Natural killer cell (primary cell): ENCODE results near the gene EYS. TPM values are rescaled to one million over a fixed set of nuclear protein-coding genes. Genes with fewer than 3 reads are reported as not detected.

ENCODE experiments used
- ATAC-seq, 3 donors: fragments of 150-1000 bp in 2 of 3; fragments of 200-7000 bp in 1 of 3; cut with Tn5 transposase; 1 replicate in 1 of 3; 2 replicates in 2 of 3; pipeline ENCODE4 v1.10.0; 2021; ENCODE audit warnings: mild to moderate bottlenecking in 2 of 3, moderate library complexity in 2 of 3
- DNase-seq, 2 donors: peaks; one replicate each; pipeline versions ENCODE4 v3.0.0 to v3.0.0-alpha.2; 2013 to 2021; ENCODE audit warnings: mixed read lengths in 1 of 2
- H3K27ac ChIP-seq: one replicate; pipeline ENCODE4 v1.5.1; 2013; ENCODE audit warnings: mild to moderate bottlenecking, low read length
- H3K27me3 ChIP-seq: one replicate; pipeline ENCODE4 v1.6.1; 2013; ENCODE audit warnings: low read length; ENCODE audit not compliant: control insufficient read depth, insufficient read depth
- H3K36me3 ChIP-seq: one replicate; pipeline ENCODE4 v1.6.1; 2013; ENCODE audit warnings: low read length; ENCODE audit not compliant: control insufficient read depth, insufficient read depth
- H3K4me1 ChIP-seq: one replicate; pipeline ENCODE4 v1.6.1; 2013; ENCODE audit warnings: low read length; ENCODE audit not compliant: control insufficient read depth, insufficient read depth
- H3K4me3 ChIP-seq: one replicate; pipeline ENCODE4 v1.5.1; 2013; ENCODE audit warnings: low read length
- H3K9me3 ChIP-seq: one replicate; pipeline ENCODE4 v1.6.1; 2013; ENCODE audit warnings: low read length; ENCODE audit not compliant: control insufficient read depth, insufficient read depth
- H3K27ac Mint-ChIP-seq, 2 donors: one replicate each; pipeline ENCODE4 v1.8.0; 2022; ENCODE audit warnings: mild to moderate bottlenecking in 2 of 2, mixed read lengths in 2 of 2, moderate library complexity in 1 of 2
- H3K27me3 Mint-ChIP-seq, 2 donors: one replicate each; pipeline ENCODE4 v1.8.0; 2022; ENCODE audit warnings: low read depth in 2 of 2, mixed read lengths in 2 of 2
- H3K36me3 Mint-ChIP-seq: one replicate; pipeline ENCODE4 v1.8.0; 2022; ENCODE audit warnings: mixed read lengths
- H3K4me1 Mint-ChIP-seq, 2 donors: one replicate each; pipeline ENCODE4 v1.8.0; 2022; ENCODE audit warnings: mixed read lengths in 2 of 2
- H3K4me3 Mint-ChIP-seq: one replicate; pipeline ENCODE4 v1.8.0; 2022; ENCODE audit warnings: mild to moderate bottlenecking, moderate library complexity, mixed read lengths
- H3K9me3 Mint-ChIP-seq, 2 donors: one replicate each; pipeline ENCODE4 v1.8.0; 2022; ENCODE audit warnings: mixed read lengths in 2 of 2
- WGBS: methylation state at CpG from one replicate; pipeline ENCODE4 v1.1.7; 2013; ENCODE audit warnings: missing lambda C conversion rate; ENCODE audit not compliant: insufficient coverage; 5-methylcytosine and 5-hydroxymethylcytosine counted together
- intact Hi-C: fragments of 100-400 bp; cut with micrococcal nuclease; formaldehyde crosslinking; loops from one replicate; pipeline ENCODE4 v1.14.2; 2022
- total RNA-seq, 4 donors: library from RNA; stranded (reverse); fragments of 120-200 nt in 1 of 4; gene quantifications; one replicate each; pipeline versions ENCODE4 v1.2.3 to v1.2.4, GENCODE V29; 2013 to 2022
- TF ChIP-seq, protein P1 (sequence below): fragments of 200-600 bp; IDR thresholded peaks from one replicate; pipeline ENCODE4 v1.8.0; 2022; ENCODE audit warnings: antibody characterized with exemption

EYS gene
- total RNA-seq, 3 donors from 2014 or later (not counting 1 experiment from before 2014, with no cell fraction given): 0.55 TPM; not detected in 2

DNA sequence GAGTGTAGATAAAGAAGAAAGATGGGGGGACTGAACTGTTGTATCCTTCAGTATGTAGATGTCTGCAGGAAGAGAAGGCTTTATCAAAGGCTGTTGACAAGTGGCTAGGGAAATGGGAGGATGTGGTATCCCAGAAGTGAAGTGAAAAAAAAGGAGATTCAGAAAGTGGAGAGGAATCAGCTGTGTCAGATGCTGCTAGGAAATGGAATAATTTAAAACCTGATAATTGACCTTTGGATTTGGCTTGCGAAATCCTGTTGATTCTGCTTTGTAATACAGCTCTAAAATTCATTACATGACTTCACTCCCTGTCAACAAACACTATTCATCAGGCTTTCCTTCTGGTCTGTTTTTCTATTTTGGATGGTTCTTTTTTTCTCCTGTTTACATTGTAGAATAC, 2029.7 kb downstream of the EYS start:
- Mint-ChIP-seq H3K4me1 (peaks cover 30 to 31% of the 10 kb centered on the region in 2 donors), H3K27ac (no peak overlapping the region), H3K9me3 (no peaks in the 10 kb centered on the region), H3K4me3 (no peak overlapping the region), H3K36me3 (no peaks in the 10 kb centered on the region), H3K27me3 (no peaks in the 10 kb centered on the region)
- WGBS: 100% methylated on average over 1 of the region's 1 CpG
- intact Hi-C loops: loop anchor here (10.0 kb wide), 1 partner anchor 82 kb away; no protein-coding TSS in a partner anchor
- Histone ChIP-seq H3K27ac (no peak overlapping the region), H3K4me3 (no peak overlapping the region), H3K27me3 (no peaks in the 10 kb centered on the region), H3K36me3 (peaks cover 6% of the 10 kb centered on the region), H3K4me1 (peaks cover 4% of the 10 kb centered on the region), H3K9me3 (no peaks in the 10 kb centered on the region)
- TF ChIP-seq, protein P1, sequence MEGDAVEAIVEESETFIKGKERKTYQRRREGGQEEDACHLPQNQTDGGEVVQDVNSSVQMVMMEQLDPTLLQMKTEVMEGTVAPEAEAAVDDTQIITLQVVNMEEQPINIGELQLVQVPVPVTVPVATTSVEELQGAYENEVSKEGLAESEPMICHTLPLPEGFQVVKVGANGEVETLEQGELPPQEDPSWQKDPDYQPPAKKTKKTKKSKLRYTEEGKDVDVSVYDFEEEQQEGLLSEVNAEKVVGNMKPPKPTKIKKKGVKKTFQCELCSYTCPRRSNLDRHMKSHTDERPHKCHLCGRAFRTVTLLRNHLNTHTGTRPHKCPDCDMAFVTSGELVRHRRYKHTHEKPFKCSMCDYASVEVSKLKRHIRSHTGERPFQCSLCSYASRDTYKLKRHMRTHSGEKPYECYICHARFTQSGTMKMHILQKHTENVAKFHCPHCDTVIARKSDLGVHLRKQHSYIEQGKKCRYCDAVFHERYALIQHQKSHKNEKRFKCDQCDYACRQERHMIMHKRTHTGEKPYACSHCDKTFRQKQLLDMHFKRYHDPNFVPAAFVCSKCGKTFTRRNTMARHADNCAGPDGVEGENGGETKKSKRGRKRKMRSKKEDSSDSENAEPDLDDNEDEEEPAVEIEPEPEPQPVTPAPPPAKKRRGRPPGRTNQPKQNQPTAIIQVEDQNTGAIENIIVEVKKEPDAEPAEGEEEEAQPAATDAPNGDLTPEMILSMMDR: no peak
- ATAC-seq (no peak), DNase-seq (no peak)

DNA sequence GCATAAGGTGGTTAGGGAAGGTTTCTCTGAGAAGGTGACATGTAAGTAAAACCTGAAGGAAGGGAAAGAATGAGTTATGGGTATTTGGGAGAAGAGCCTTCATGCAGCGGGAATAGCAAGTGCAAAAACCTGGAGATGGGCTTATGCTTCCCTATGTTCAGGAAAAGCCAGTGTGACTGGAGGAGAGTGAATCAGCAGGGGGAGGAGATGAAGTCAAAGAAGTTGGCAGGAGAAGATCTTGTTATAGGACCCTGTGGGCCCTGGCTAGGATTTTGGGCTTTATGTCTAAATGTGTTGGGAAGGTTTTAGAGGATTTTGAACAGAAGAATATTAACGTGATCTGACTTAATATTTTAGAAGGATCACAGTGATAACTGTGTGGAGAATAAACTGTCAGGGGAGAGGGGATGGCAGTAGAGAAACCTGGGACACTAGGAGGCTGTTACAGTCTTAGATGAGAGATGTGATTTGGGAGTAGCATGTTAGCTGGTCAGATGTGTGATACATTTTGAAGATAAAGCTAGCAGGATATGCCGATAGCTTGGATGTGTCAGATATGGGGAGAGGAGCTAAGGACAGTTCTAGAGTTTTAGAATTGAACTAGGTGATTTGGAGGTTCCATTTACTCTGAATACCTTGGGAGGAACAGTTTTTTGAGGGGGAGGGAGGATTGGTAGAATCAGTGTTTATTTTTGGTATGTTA, 2030.5 kb downstream of the EYS start:
- 92% methylated on average over 3 of the region's 3 CpGs for WGBS
- no peaks in the 10 kb centered on the region for H3K36me3 Mint-ChIP-seq
- TF ChIP-seq, protein P1: no peak
- Histone ChIP-seq H3K4me1 (peaks cover 4% of the 10 kb centered on the region), H3K27ac (no peak overlapping the region), H3K36me3 (peaks cover 6% of the 10 kb centered on the region), H3K27me3 (no peaks in the 10 kb centered on the region), H3K9me3 (no peaks in the 10 kb centered on the region), H3K4me3 (no peak overlapping the region)
- peaks cover 29 to 30% of the 10 kb centered on the region in 2 donors for H3K4me1 Mint-ChIP-seq
- ATAC-seq: no peak
- no peaks in the 10 kb centered on the region for H3K9me3 Mint-ChIP-seq
- no peak for DNase-seq
- intact Hi-C loops: loop anchor here (10.0 kb wide), 1 partner anchor 82 kb away; no protein-coding TSS in a partner anchor
- H3K27me3 Mint-ChIP-seq: no peaks in the 10 kb centered on the region
- no peak overlapping the region for H3K27ac Mint-ChIP-seq
- no peak overlapping the region for H3K4me3 Mint-ChIP-seq

- intact Hi-C loops: loop anchor here (10.0 kb wide), 1 partner anchor 80 kb away; no protein-coding TSS in a partner anchor
Observed at GRCh38 chr6:63675138-63675537, 2031.9 kb downstream of the EYS start.

More at GRCh38 chr6:63675138-63675537, 2031.9 kb downstream of the EYS start:
- TF ChIP-seq, protein P1: no peak
- Histone ChIP-seq H3K36me3 (no peaks in the 10 kb centered on the region), H3K27ac (no peak overlapping the region), H3K27me3 (no peaks in the 10 kb centered on the region), H3K9me3 (no peaks in the 10 kb centered on the region), H3K4me3 (no peak overlapping the region), H3K4me1 (peaks cover 4% of the 10 kb centered on the region)
- WGBS: 100% methylated on average over 1 of the region's 1 CpG
- Mint-ChIP-seq H3K27me3 (no peaks in the 10 kb centered on the region), H3K4me1 (peaks cover 17 to 29% of the 10 kb centered on the region in 2 donors), H3K4me3 (no peak overlapping the region), H3K36me3 (no peaks in the 10 kb centered on the region), H3K27ac (no peak overlapping the region), H3K9me3 (no peaks in the 10 kb centered on the region)
- ATAC-seq: no peak
- DNase-seq: no peak
